Esophagus (tissue), 2 donors: Measurements from ENCODE around the gene ENPP5. TPM values are rescaled to one million over a fixed set of nuclear protein-coding genes. Genes with fewer than 3 reads are reported as not detected.
"Not testable (repeated sequence)": the region's sequence is repeated elsewhere in the genome, so short reads cannot be mapped to it uniquely, and the experiment has no call there.

Experiments used
- H3K27ac ChIP-seq, 2 donors: one replicate each; pipeline ENCODE4 v1.5.1; 2013; ENCODE audit warnings: low read depth in 2 of 2, mild to moderate bottlenecking in 2 of 2, inconsistent platforms in 1 of 2, low read length in 1 of 2, moderate library complexity in 1 of 2
- H3K27me3 ChIP-seq, 2 donors: one replicate each; pipeline ENCODE4 v1.6.1; 2013; ENCODE audit warnings: low read length in 2 of 2, control low read depth in 1 of 2, mild to moderate bottlenecking in 1 of 2; ENCODE audit not compliant: insufficient read depth in 2 of 2, control insufficient read depth in 1 of 2
- H3K36me3 ChIP-seq, 2 donors: one replicate each; pipeline ENCODE4 v1.6.1; 2013; ENCODE audit warnings: low read length in 1 of 2; ENCODE audit not compliant: control insufficient read depth in 2 of 2, insufficient read depth in 2 of 2
- H3K4me1 ChIP-seq, 2 donors: one replicate each; pipeline ENCODE4 v1.6.1; 2013; ENCODE audit warnings: low read length in 1 of 2; ENCODE audit not compliant: control insufficient read depth in 2 of 2, insufficient read depth in 2 of 2
- H3K4me3 ChIP-seq, 2 donors: one replicate each; pipeline ENCODE4 v1.5.1; 2013; ENCODE audit warnings: low read length in 2 of 2, mild to moderate bottlenecking in 2 of 2, low read depth in 1 of 2, moderate library complexity in 1 of 2
- H3K9me3 ChIP-seq, 2 donors: one replicate each; pipeline ENCODE4 v1.6.1; 2013; ENCODE audit warnings: mild to moderate bottlenecking in 2 of 2, low read depth in 1 of 2, low read length in 1 of 2, moderate library complexity in 1 of 2; ENCODE audit not compliant: control insufficient read depth in 2 of 2, insufficient read depth in 1 of 2
- WGBS, 2 donors: extraction: QIAGEN DNeasy Blood & Tissue Kit; methylation state at CpG; one replicate each; pipeline ENCODE4 v1.1.7; 2013; 5-methylcytosine and 5-hydroxymethylcytosine counted together
- polyA plus RNA-seq, 2 donors: library from polyadenylated mRNA; stranded (reverse); fragments of 200-250 nt; gene quantifications; one replicate each; pipeline ENCODE4 v1.2.3, GENCODE V29; 2013
- donor health status: healthy with polysubstance abuse.
- donor health status: Bipolar disorder and iron deficiency.

ENPP5 gene
- polyA plus RNA-seq, 2 donors: 0.27 to 0.35 TPM

DNA sequence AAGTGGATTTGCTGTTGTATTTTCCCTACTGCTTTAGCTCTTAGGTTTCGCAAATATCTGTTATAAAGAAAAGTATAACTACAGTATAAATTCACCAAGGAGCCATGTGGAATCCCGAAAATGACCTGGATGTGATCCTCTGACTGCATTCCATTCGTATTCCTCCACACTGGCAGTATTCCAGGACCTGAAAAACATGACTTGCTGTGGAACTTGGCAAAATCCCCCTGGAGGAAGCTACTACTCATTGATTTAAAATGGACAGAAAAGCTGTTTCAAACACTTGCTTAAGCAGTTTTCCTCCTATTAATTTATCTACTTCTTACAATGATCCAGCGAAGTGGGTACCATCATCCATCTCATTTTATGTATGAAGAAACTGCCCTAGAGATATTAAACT is 13.3 kb upstream of the ENPP5 start:
- no peak overlapping the region for H3K27ac ChIP-seq
- H3K4me3 ChIP-seq: no peak overlapping the region
- H3K4me1 ChIP-seq: no peaks in the 10 kb centered on the region
- WGBS, 2 donors: 46 to 63% methylated on average over 4 of the region's 4 CpGs
- H3K9me3 ChIP-seq: no peaks in the 10 kb centered on the region
- H3K27me3 ChIP-seq: no peaks in the 10 kb centered on the region
- H3K36me3 ChIP-seq: no peaks in the 10 kb centered on the region

- 53 to 67% methylated on average over 3 of the region's 3 CpGs for WGBS, 2 donors
- Histone ChIP-seq H3K27me3 (no peaks in the 10 kb centered on the region), H3K9me3 (no peaks in the 10 kb centered on the region), H3K4me1 (no peaks in the 10 kb centered on the region), H3K36me3 (no peaks in the 10 kb centered on the region), H3K27ac (no peak overlapping the region), H3K4me3 (no peak overlapping the region)
Measured at GRCh38 chr6:46175976-46176375, 5.2 kb upstream of the ENPP5 start.

DNA sequence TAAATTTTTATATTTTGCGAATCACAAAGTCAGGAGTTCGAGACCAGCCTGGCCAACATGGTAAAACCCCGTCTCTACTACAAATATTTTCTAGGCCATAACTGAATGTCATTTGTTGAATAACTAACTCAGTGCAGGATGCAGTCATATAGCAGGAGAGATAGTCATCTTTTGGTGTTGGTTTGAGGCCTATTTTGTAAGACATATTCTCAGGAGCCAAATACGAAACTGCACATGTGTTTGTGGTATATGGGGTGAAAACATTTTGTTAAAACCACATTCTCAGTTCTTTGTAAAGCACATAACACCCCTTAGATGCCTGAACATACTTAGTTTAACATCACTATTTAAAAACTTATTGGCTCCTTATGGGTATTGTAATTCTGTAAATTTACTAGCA is 4.7 kb upstream of the ENPP5 start:
- Histone ChIP-seq H3K27ac (no peak overlapping the region), H3K27me3 (peaks cover 0 to 2% of the 10 kb centered on the region in 2 donors), H3K9me3 (peaks cover 0 to 1% of the 10 kb centered on the region in 2 donors), H3K36me3 (no peaks in the 10 kb centered on the region), H3K4me1 (peaks cover 0 to 1% of the 10 kb centered on the region in 2 donors), H3K4me3 (no peak overlapping the region)
- 82 to 84% methylated on average over 4 of the region's 4 CpGs for WGBS, 2 donors

DNA sequence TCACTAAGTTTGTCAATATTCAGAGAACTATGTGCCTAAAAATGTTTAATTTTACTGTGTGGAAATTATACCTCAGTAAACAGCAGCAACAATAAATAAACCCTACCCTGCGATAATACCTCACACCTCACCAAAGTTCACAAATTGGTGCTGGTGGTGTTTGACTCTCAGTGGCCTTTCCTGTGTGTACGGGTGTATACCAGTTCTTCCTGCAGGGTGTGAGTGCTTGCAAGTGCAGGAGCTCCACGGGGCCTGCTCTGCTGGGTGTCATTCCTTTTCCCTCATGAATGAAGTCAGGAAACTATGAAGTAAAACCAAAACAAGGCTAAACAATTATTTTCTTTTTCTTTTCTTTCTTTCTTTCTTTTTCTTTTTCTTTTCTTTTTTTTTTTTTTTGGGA is 4.1 kb upstream of the ENPP5 start:
- Histone ChIP-seq H3K4me1 (peaks cover 0 to 2% of the 10 kb centered on the region in 2 donors), H3K4me3 (no peak overlapping the region), H3K27me3 (peaks cover 0 to 2% of the 10 kb centered on the region in 2 donors), H3K36me3 (no peaks in the 10 kb centered on the region), H3K9me3 (peaks cover 0 to 3% of the 10 kb centered on the region in 2 donors), H3K27ac (no peak overlapping the region)
- 73 to 74% methylated on average over 3 of the region's 3 CpGs for WGBS, 2 donors

DNA sequence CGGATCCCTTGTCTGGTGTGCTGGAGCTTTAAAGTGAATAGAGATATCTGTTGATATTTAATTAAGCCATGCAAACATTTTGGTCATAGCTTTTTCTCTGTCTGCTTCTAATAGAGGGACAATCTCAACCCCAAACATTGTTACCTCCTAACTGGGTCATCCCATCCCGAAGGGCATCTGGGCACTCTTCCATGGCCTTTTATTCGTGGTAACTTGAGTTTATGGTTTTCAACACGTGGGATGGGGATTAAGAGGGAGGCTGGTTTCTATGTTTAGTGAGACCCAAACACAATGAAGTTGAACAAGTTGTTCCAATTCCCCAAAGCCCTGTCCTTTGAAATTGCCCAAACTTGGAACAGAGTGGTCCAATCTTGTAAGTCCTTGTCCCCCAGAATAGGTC is 1.4 kb upstream of the ENPP5 start:
- no peak overlapping the region for H3K4me3 ChIP-seq
- peaks cover 0 to 3% of the 10 kb centered on the region in 2 donors for H3K9me3 ChIP-seq
- peaks cover 0 to 2% of the 10 kb centered on the region in 2 donors for H3K4me1 ChIP-seq
- H3K27me3 ChIP-seq: peaks cover 0 to 2% of the 10 kb centered on the region in 2 donors
- no peak overlapping the region for H3K27ac ChIP-seq
- no peaks in the 10 kb centered on the region for H3K36me3 ChIP-seq
- 53 to 67% methylated on average over 4 of the region's 4 CpGs for WGBS, 2 donors

DNA sequence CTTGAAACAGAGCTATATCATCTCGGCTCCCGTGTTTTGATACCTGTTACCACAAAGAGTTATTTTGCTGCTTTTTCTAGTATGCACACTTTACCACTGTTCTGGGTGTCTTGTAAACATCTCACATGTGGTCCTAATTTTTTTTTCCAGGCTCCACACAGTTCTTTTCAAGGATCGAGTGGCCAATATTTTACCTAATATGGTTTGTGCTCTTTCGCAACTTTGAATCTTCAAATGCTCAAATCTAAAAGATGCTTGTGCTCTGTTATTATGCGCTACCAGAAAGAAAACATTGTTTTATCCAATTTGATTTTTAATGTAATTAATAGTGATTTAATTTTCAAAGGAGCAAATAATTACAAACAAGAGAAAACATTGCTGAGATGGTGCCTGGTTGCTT is 10.7 kb downstream of the ENPP5 start:
- 92% methylated on average over 5 of the region's 5 CpGs for WGBS, 2 donors
- H3K36me3 ChIP-seq: no peaks in the 10 kb centered on the region
- no peak overlapping the region for H3K4me3 ChIP-seq
- no peaks in the 10 kb centered on the region for H3K27me3 ChIP-seq
- H3K4me1 ChIP-seq: no peaks in the 10 kb centered on the region
- H3K9me3 ChIP-seq: no peaks in the 10 kb centered on the region
- H3K27ac ChIP-seq: no peak overlapping the region

DNA sequence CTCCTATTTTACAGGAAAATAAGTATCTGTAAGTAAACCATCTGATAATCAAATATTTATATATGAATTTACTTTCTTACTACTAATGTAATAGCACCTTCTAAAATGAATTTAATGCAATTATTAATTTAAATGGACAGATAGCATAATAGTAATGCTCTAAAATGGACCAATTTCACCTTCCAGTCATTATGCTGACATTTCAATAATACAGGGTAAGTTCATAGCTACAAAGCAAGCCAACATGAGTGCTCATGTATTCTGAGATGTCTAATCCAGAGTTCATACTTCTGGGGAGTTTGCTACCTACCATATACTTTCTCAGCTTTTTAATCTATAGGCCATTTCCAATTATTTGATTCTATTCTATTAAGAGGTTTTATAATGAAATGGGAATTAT is 11.6 kb downstream of the ENPP5 start:
- no peaks in the 10 kb centered on the region for H3K36me3 ChIP-seq
- no peak overlapping the region for H3K4me3 ChIP-seq
- H3K4me1 ChIP-seq: no peaks in the 10 kb centered on the region
- H3K9me3 ChIP-seq: no peaks in the 10 kb centered on the region
- no peaks in the 10 kb centered on the region for H3K27me3 ChIP-seq
- H3K27ac ChIP-seq: no peak overlapping the region

GRCh38 chr6:46156701-46157100 is 14.1 kb downstream of the ENPP5 start:
- Histone ChIP-seq H3K4me1 (no peaks in the 10 kb centered on the region), H3K27ac (no peak overlapping the region), H3K36me3 (no peaks in the 10 kb centered on the region), H3K9me3 (no peaks in the 10 kb centered on the region), H3K27me3 (no peaks in the 10 kb centered on the region), H3K4me3 (no peak overlapping the region)

- not testable (repeated sequence) for H3K4me1 ChIP-seq, H3K27me3 ChIP-seq, H3K4me3 ChIP-seq, H3K36me3 ChIP-seq, H3K9me3 ChIP-seq, H3K27ac ChIP-seq
- WGBS, 2 donors: 94 to 95% methylated on average over 3 of the region's 3 CpGs
Measured at GRCh38 chr6:46149066-46149465, 21.7 kb downstream of the ENPP5 start.

- WGBS, 2 donors: 57 to 72% methylated on average over 1 of the region's 1 CpG
- H3K36me3 ChIP-seq: no peaks in the 10 kb centered on the region
- H3K4me3 ChIP-seq: no peak overlapping the region
- no peak overlapping the region for H3K27ac ChIP-seq
- no peaks in the 10 kb centered on the region for H3K9me3 ChIP-seq
- H3K27me3 ChIP-seq: no peaks in the 10 kb centered on the region
- H3K4me1 ChIP-seq: no peaks in the 10 kb centered on the region
Measured at GRCh38 chr6:46144270-46144669, 26.5 kb downstream of the ENPP5 start.
